ENCODE measurements around the gene ELMO1. TPM values are rescaled to one million over a fixed set of nuclear protein-coding genes. Genes with fewer than 3 reads are reported as not detected.

Gene ELMO1
- total and polyA plus RNA-seq, 10 of the 15 experiments (the other 5 are each of a cell fraction or from before 2014, with no cell fraction given), result 22.6 to 85.9 (median 56.6) TPM

GRCh38 chr7:36923185-36923584 lies 525.5 kb downstream of the ELMO1 start:
- RAD21 ChIA-PET (ENCODE audit: unreplicated experiment), result no interaction called here

More at GRCh38 chr7:36923185-36923584, 525.5 kb downstream of the ELMO1 start:
- DNase-seq (ENCODE audit: low read depth, low spot score), result no peak
- TF ChIP-seq PKNOX1 (IDR thresholded peaks at IDR 0.05) (no peak), POLR2AphosphoS5 (IDR thresholded peaks at IDR 0.05; ENCODE audit: low read length) (no peak), SIX5 (IDR thresholded peaks at IDR 0.05; ENCODE audit: low read depth, low read length, severe bottlenecking) (no peak), ZNF384 (IDR thresholded peaks at IDR 0.05; ENCODE audit: borderline replicate concordance, low read depth, low read length) (no peak), NRF1 (conservative IDR thresholded peaks at IDR 0.05; ENCODE audit: low read depth, low read length) (no peak), CBX3 (IDR thresholded peaks at IDR 0.05; ENCODE audit: borderline replicate concordance, low read depth) (no peak), TAF1 (IDR thresholded peaks at IDR 0.05; ENCODE audit: borderline replicate concordance, low read depth, low read length) (no peak), CTCF (IDR thresholded peaks at IDR 0.05 in 2 of 3, conservative IDR thresholded peaks at IDR 0.05 in 1 of 3; ENCODE audit: control insufficient read depth in 2 of 3, extremely low read depth in 1 of 3, insufficient read depth in 1 of 3, low read depth in 3 of 3, low read length in 3 of 3) (no peak), CHD1 (IDR thresholded peaks at IDR 0.05; ENCODE audit: low read depth, low read length) (no peak), STAT1 (conservative IDR thresholded peaks at IDR 0.05) (no peak), ESRRA (IDR thresholded peaks at IDR 0.05; ENCODE audit: low read length) (no peak), NR2C1 (IDR thresholded peaks at IDR 0.05) (no peak), NFYB (IDR thresholded peaks at IDR 0.05; ENCODE audit: insufficient read depth, low read depth, low read length) (no peak), DPF2 (IDR thresholded peaks at IDR 0.05) (no peak)
- ChIA-PET SMC1A (ENCODE audit: uncharacterized antibody, unreplicated experiment) (interaction anchor here (1.4 to 2.0 kb wide), 3 partner anchors 15 to 93 kb away, joined by 3 to 10 read pairs (median 6); no protein-coding TSS in a partner anchor), CTCF (interaction anchor here (1.0 to 1.7 kb wide), 2 partner anchors 44 to 175 kb away, joined by 3 to 7 read pairs; no protein-coding TSS in a partner anchor), POLR2A (no interaction called here)
- Histone ChIP-seq H3K27ac (ENCODE audit: control insufficient read depth, insufficient read depth) (no peak overlapping the region), H2AFZ (ENCODE audit: control insufficient read depth, low read depth, low read length) (no peak overlapping the region), H3K79me2 (ENCODE audit: control insufficient read depth, insufficient read depth, low read length) (peaks cover 1% of the 10 kb centered on the region), H3K9ac (ENCODE audit: control insufficient read depth, insufficient read depth, low read length) (no peak overlapping the region), H4K20me1 (ENCODE audit: control insufficient read depth, insufficient read depth) (no peaks in the 10 kb centered on the region), H3K4me2 (ENCODE audit: control insufficient read depth, insufficient read depth) (no peak overlapping the region), H3K27me3 (replicated peaks in 1 of 2; ENCODE audit: control insufficient read depth in 2 of 2, insufficient read depth in 2 of 2, low read length in 1 of 2) (no peaks in the 10 kb centered on the region), H3K4me1 (ENCODE audit: control insufficient read depth, insufficient read depth, low read length) (no peaks in the 10 kb centered on the region; the same call in 1 of the 2 replicates), H3K36me3 (ENCODE audit: control insufficient read depth in 2 of 2, insufficient read depth in 2 of 2, low read length in 1 of 2) (no peaks in the 10 kb centered on the region; a peak in 2 of 4 replicates), H3K4me3 (no peak overlapping the region), H3K9me3 (replicated peaks; ENCODE audit: control insufficient read depth, insufficient read depth, low read length) (peaks cover 3% of the 10 kb centered on the region; the same call in 1 of the 3 replicates)
- in situ Hi-C loops (cut with MboI), result no loop called here
- FAIRE-seq, result no peak
- no peak for ATAC-seq
- no TSS peak for BruUV-seq (replicated peaks)
- intact Hi-C loops (cut with micrococcal nuclease; ENCODE audit: unreplicated experiment), result no loop called here

All from GM12878 (cell line).